Parathyroid adenoma (tissue), 2 donors: Measurements from ENCODE around the gene C2orf74.
"Not testable (repeated sequence)": the region's sequence is repeated elsewhere in the genome, so short reads cannot be mapped to it uniquely, and the experiment has no call there.

Experiments used
- H2AFZ ChIP-seq: fragments of 300-600 bp; sonication (generic); one replicate; pipeline ENCODE4 v1.7.0; 2017; ENCODE audit warnings: antibody characterized with exemption, mild to moderate bottlenecking
- H3K27ac ChIP-seq: fragments of 300-600 bp; sonication (generic); one replicate; pipeline ENCODE4 v1.7.0; 2017
- H3K27me3 ChIP-seq: fragments of 300-600 bp; sonication (generic); one replicate; pipeline ENCODE4 v1.7.0; 2017; ENCODE audit warnings: low read length; ENCODE audit not compliant: control insufficient read depth, insufficient read depth
- H3K36me3 ChIP-seq: fragments of 300-600 bp; sonication (generic); one replicate; pipeline ENCODE4 v1.7.0; 2017; ENCODE audit warnings: low read length; ENCODE audit not compliant: control insufficient read depth, insufficient read depth
- H3K4me1 ChIP-seq: fragments of 300-600 bp; sonication (generic); one replicate; pipeline ENCODE4 v1.7.0; 2017; ENCODE audit warnings: control low read depth
- H3K4me2 ChIP-seq: fragments of 300-600 bp; sonication (generic); one replicate; pipeline ENCODE4 v1.7.0; 2017; ENCODE audit warnings: low read length
- H3K4me3 ChIP-seq: fragments of 300-600 bp; sonication (generic); one replicate; pipeline ENCODE4 v1.7.0; 2017; ENCODE audit warnings: low read depth, low read length
- H3K79me2 ChIP-seq: fragments of 300-600 bp; sonication (generic); one replicate; pipeline ENCODE4 v1.7.0; 2017; ENCODE audit warnings: control low read depth
- H3K9ac ChIP-seq: fragments of 300-600 bp; sonication (generic); one replicate; pipeline ENCODE4 v1.7.0; 2017; ENCODE audit warnings: mild to moderate bottlenecking
- H3K9me3 ChIP-seq: fragments of 300-600 bp; sonication (generic); one replicate; pipeline ENCODE4 v1.7.0; 2017; ENCODE audit warnings: low read length; ENCODE audit not compliant: control insufficient read depth
- CTCF ChIP-seq: fragments of 300-600 bp; sonication (generic); IDR thresholded peaks from one replicate; pipeline ENCODE4 v1.7.0; 2017; ENCODE audit warnings: antibody characterized with exemption, mild to moderate bottlenecking
- donor health status: primary hyperparathyroidism.

The C2orf74 gene

GRCh38 chr2:61193670-61194561 is 31.9 kb downstream of the C2orf74 start:
- no peaks in the 10 kb centered on the region for H3K27me3 ChIP-seq
- no peak overlapping the region for H3K4me3 ChIP-seq
- no peak overlapping the region for H2AFZ ChIP-seq
- H3K27ac ChIP-seq = no peak overlapping the region
- H3K4me2 ChIP-seq = no peak overlapping the region
- no peaks in the 10 kb centered on the region for H3K36me3 ChIP-seq
- H3K9me3 ChIP-seq = no peaks in the 10 kb centered on the region
- no peak overlapping the region for H3K9ac ChIP-seq
- TF ChIP-seq CTCF = no peak
- no peaks in the 10 kb centered on the region for H3K79me2 ChIP-seq
- H3K4me1 ChIP-seq = no peaks in the 10 kb centered on the region

- H3K9ac ChIP-seq, H3K9me3 ChIP-seq, H2AFZ ChIP-seq, H3K36me3 ChIP-seq, H3K27me3 ChIP-seq, H3K4me3 ChIP-seq, H3K4me1 ChIP-seq, H3K79me2 ChIP-seq, H3K27ac ChIP-seq, H3K4me2 ChIP-seq: not testable (repeated sequence)
Measured at GRCh38 chr2:61194646-61195045, 32.7 kb downstream of the C2orf74 start.

- Histone ChIP-seq H3K79me2 (no peaks in the 10 kb centered on the region), H3K4me3 (no peak overlapping the region), H2AFZ (no peak overlapping the region), H3K27ac (no peak overlapping the region), H3K4me1 (no peaks in the 10 kb centered on the region), H3K9me3 (no peaks in the 10 kb centered on the region), H3K9ac (no peak overlapping the region), H3K4me2 (no peak overlapping the region), H3K36me3 (no peaks in the 10 kb centered on the region), H3K27me3 (no peaks in the 10 kb centered on the region)
- no peak for TF ChIP-seq CTCF
Measured at GRCh38 chr2:61196671-61197070, 34.7 kb downstream of the C2orf74 start.

GRCh38 chr2:61205132-61205531 is 43.1 kb downstream of the C2orf74 start:
- H3K27me3 ChIP-seq = no peaks in the 10 kb centered on the region
- no peak overlapping the region for H2AFZ ChIP-seq
- no peaks in the 10 kb centered on the region for H3K79me2 ChIP-seq
- no peaks in the 10 kb centered on the region for H3K9me3 ChIP-seq
- H3K9ac ChIP-seq = no peak overlapping the region
- no peaks in the 10 kb centered on the region for H3K4me1 ChIP-seq
- no peaks in the 10 kb centered on the region for H3K36me3 ChIP-seq
- no peak overlapping the region for H3K4me2 ChIP-seq
- TF ChIP-seq CTCF = no peak
- H3K27ac ChIP-seq = no peak overlapping the region
- H3K4me3 ChIP-seq = no peak overlapping the region

- no peaks in the 10 kb centered on the region for H3K79me2 ChIP-seq
- no peak overlapping the region for H3K4me3 ChIP-seq
- H3K9me3 ChIP-seq = no peaks in the 10 kb centered on the region
- TF ChIP-seq CTCF = no peak
- H3K4me1 ChIP-seq = no peaks in the 10 kb centered on the region
- no peak overlapping the region for H2AFZ ChIP-seq
- H3K9ac ChIP-seq = no peak overlapping the region
- no peaks in the 10 kb centered on the region for H3K36me3 ChIP-seq
- H3K4me2 ChIP-seq = no peak overlapping the region
- H3K27me3 ChIP-seq = no peaks in the 10 kb centered on the region
- H3K27ac ChIP-seq = no peak overlapping the region
Measured at GRCh38 chr2:61210332-61210981, 48.5 kb downstream of the C2orf74 start.
